Lung (tissue), 12 donors: ENCODE data around the gene SLC38A10. TPM values are rescaled to one million over a fixed set of nuclear protein-coding genes. Genes with fewer than 3 reads are reported as not detected.

Experiments used
- ATAC-seq: fragments of 200-7000 bp; cut with Tn5 transposase; one replicate; pipeline ENCODE4 v1.9.1; 2020; ENCODE audit warnings: moderate number of reproducible peaks; ENCODE audit not compliant: insufficient read depth, low FRiP score
- DNase-seq, 3 donors: peaks; one replicate each; pipeline ENCODE4 v3.0.0-alpha.2; 2013 to 2017
- H3K27ac ChIP-seq, 2 donors: one replicate each; pipeline ENCODE4 v1.5.1; 2013; ENCODE audit warnings: mild to moderate bottlenecking in 2 of 2, moderate library complexity in 2 of 2, control low read depth in 1 of 2, inconsistent platforms in 1 of 2, low read depth in 1 of 2, low read length in 1 of 2
- H3K27me3 ChIP-seq, 3 donors: one replicate each; pipeline ENCODE4 v1.5.1; 2013; ENCODE audit warnings: low read length in 2 of 3; ENCODE audit not compliant: control insufficient read depth in 3 of 3, insufficient read depth in 3 of 3
- H3K36me3 ChIP-seq, 4 donors: one replicate each; pipeline ENCODE4 v1.5.1; 2013; ENCODE audit warnings: low read length in 4 of 4, mild to moderate bottlenecking in 1 of 4, moderate library complexity in 1 of 4; ENCODE audit not compliant: control insufficient read depth in 4 of 4, insufficient read depth in 4 of 4
- H3K4me1 ChIP-seq, 5 donors: one replicate each; pipeline ENCODE4 v1.5.1; 2013; ENCODE audit warnings: low read length in 5 of 5, mild to moderate bottlenecking in 2 of 5, moderate library complexity in 1 of 5; ENCODE audit not compliant: control insufficient read depth in 5 of 5, insufficient read depth in 5 of 5
- H3K4me3 ChIP-seq: one replicate; pipeline ENCODE4 v1.5.1; 2013; ENCODE audit warnings: mild to moderate bottlenecking, control low read depth, moderate library complexity
- H3K9ac ChIP-seq, 2 donors: one replicate each; pipeline ENCODE4 v1.5.1; 2013; ENCODE audit warnings: low read length in 2 of 2, control low read depth in 1 of 2; ENCODE audit not compliant: insufficient read depth in 1 of 2
- H3K9me3 ChIP-seq, 4 donors: one replicate each; pipeline ENCODE4 v1.5.1; 2013; ENCODE audit warnings: low read length in 3 of 4, mild to moderate bottlenecking in 1 of 4, moderate library complexity in 1 of 4; ENCODE audit not compliant: control insufficient read depth in 4 of 4, insufficient read depth in 3 of 4
- CTCF ChIP-seq: IDR thresholded peaks from 2 replicates; pipeline ENCODE4 v1.5.1; 2012; ENCODE audit warnings: mild to moderate bottlenecking; ENCODE audit errors: control extremely low read depth, extremely low read depth
- WGBS, 2 donors: extraction: QIAGEN DNeasy Blood & Tissue Kit; methylation state at CpG; one replicate each; pipeline ENCODE4 v1.1.7; 2013; 5-methylcytosine and 5-hydroxymethylcytosine counted together
- polyA plus RNA-seq, 2 donors: library from polyadenylated mRNA; stranded (reverse); fragments of 200-250 nt; gene quantifications; one replicate each; pipeline ENCODE4 v1.2.1, GENCODE V29; 2013
- total RNA-seq, 2 donors: library from RNA; depleted of rRNA in 1 of 2; stranded (reverse); fragments of >200 nt in 1 of 2; gene quantifications; one replicate each; pipeline ENCODE4 v1.2.1, GENCODE V29; 2014 to 2021
- donor health status: control.
- donor health status: control.
- donor health status: Bipolar disorder and iron deficiency.
- donor health status: healthy.
- donor health status: DM: yes; HTN: yes; CAD: no.

The SLC38A10 gene
- total and polyA plus RNA-seq, 4 donors, result 56.0 to 127 (median 82.4) TPM

DNA sequence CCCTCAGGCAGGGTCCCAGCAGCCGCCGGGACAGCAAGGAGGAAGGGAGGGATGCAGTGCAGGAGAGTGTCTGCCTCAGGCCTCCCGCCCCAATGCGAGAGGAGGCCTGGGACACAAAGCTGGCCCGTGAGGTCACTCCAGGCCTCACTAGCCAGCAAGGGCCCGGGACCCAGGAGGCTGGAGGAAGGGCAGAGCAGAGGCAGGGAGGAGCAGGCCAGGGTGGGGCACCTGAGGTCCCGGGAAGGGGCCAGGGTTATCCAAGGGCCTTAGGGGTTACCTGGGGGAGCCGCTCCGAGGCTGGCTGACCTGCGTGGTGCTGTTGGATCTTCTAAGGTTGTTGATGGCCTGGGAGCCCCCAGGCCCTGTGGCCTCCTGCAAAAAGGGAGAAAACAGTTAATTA, 86.5 kb downstream of the SLC38A10 start:
- H3K4me1 ChIP-seq, result no peaks in the 10 kb centered on the region
- ATAC-seq (no peak), DNase-seq (no peak)
- no peak overlapping the region for H3K27ac ChIP-seq
- no peaks in the 10 kb centered on the region for H3K27me3 ChIP-seq
- H3K9me3 ChIP-seq, result no peaks in the 10 kb centered on the region
- 95 to 100% methylated on average over 7 to 10 of the region's 10 CpGs for WGBS, 2 donors
- no peak overlapping the region for H3K4me3 ChIP-seq
- no peak for TF ChIP-seq CTCF
- no peak overlapping the region for H3K9ac ChIP-seq
- H3K36me3 ChIP-seq, result peaks cover 0 to 15% (median 1%) of the 10 kb centered on the region in 4 donors

DNA sequence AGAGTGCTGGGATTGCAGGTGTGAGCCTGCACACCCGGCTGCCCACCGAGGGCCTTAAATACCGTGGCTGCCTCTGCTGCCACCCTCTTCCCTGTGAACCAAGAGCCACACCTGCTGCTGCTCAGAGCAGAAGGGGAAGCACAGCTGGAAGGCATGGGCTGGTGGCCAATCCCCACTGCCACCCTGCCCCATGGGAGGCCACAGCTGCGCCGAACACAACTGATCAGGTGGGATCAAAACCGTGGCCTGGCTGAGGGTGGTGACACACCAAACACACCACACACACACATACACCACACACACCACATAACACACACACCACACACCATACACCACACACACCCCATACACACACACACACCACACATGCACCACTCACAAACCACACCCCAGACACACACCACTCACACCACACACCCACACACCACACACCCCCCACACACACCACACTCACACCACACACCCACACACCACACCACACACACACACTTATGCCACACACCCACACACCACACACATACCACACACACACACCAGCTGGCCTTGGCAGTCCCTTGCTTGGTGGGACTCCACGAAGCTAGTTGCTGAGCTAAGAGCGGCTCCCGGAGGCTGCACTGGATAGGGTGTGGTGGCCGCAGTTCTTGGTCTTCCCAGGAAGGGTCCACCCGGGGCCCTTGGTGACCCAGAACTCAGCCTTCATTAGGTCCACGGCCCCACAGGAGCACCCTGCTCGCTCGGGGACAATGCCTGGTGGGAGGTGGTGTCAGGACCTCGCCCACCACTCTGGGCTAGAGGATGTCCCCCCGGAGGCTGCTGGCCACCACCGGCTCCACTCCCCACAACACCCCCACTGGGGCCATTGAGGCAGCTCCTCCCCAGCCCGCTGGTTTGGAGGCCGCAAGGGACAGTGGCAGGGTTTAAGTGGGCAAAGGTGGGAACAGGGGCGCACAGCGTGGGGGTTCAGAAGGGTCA, 87.2 kb downstream of the SLC38A10 start:
- Histone ChIP-seq H3K36me3 (peaks cover 0 to 19% (median 1%) of the 10 kb centered on the region in 4 donors), H3K4me3 (no peak overlapping the region), H3K9me3 (no peaks in the 10 kb centered on the region), H3K4me1 (no peaks in the 10 kb centered on the region), H3K9ac (no peak overlapping the region), H3K27me3 (no peaks in the 10 kb centered on the region), H3K27ac (no peak overlapping the region)
- 79 to 85% methylated on average over 21 of the region's 21 CpGs for WGBS, 2 donors
- no peak for TF ChIP-seq CTCF
- ATAC-seq (no peak), DNase-seq (no peak)

GRCh38 chr17:81206657-81207056, 88.5 kb downstream of the SLC38A10 start:
- H3K4me3 ChIP-seq, result no peak overlapping the region
- H3K9me3 ChIP-seq, result no peaks in the 10 kb centered on the region
- 94 to 95% methylated on average over 12 of the region's 12 CpGs for WGBS, 2 donors
- DNase-seq, result no peak
- H3K36me3 ChIP-seq, result peaks cover 0 to 22% (median 1%) of the 10 kb centered on the region in 4 donors
- H3K4me1 ChIP-seq, result no peaks in the 10 kb centered on the region
- TF ChIP-seq CTCF, result no peak
- H3K27ac ChIP-seq, result no peak overlapping the region
- no peaks in the 10 kb centered on the region for H3K27me3 ChIP-seq
- no peak overlapping the region for H3K9ac ChIP-seq
- ATAC-seq, result no peak
